Urothelium cell line (cell line): ENCODE results near the gene BMERB1.

Experiments
- DNase-seq: peaks from one replicate; pipeline ENCODE4 v3.0.0; 2011; ENCODE audit warnings: low spot score, mixed read lengths
- FAIRE-seq: peaks from 2 replicates; lab custom pipeline; 2011; peaks lifted over from hg19 to GRCh38; lab: Jason Lieb, UNC

The BMERB1 gene

GRCh38 chr16:15493466-15494180 lies 59.2 kb downstream of the BMERB1 start:
- FAIRE-seq (no peak), DNase-seq (no peak)

GRCh38 chr16:15494236-15494635 lies 59.8 kb downstream of the BMERB1 start:
- FAIRE-seq: no peak
- DNase-seq: peak; percentile 14

- no peak for DNase-seq
- FAIRE-seq: peak; percentile 46
Observed at GRCh38 chr16:15495898-15496297, 61.5 kb downstream of the BMERB1 start.

GRCh38 chr16:15498427-15499175 lies 64.2 kb downstream of the BMERB1 start:
- no peak for FAIRE-seq
- DNase-seq: no peak

- FAIRE-seq (no peak), DNase-seq (peak; percentile 85)
Observed at GRCh38 chr16:15502041-15502725, 67.8 kb downstream of the BMERB1 start.

GRCh38 chr16:15506441-15506840 lies 72.1 kb downstream of the BMERB1 start:
- DNase-seq (no peak), FAIRE-seq (no peak)

GRCh38 chr16:15507301-15507958 lies 73.0 kb downstream of the BMERB1 start:
- FAIRE-seq: no peak
- DNase-seq: no peak

GRCh38 chr16:15507959-15508627 lies 73.7 kb downstream of the BMERB1 start:
- FAIRE-seq: no peak
- DNase-seq: no peak

GRCh38 chr16:15509051-15509592 lies 74.7 kb downstream of the BMERB1 start:
- DNase-seq (no peak), FAIRE-seq (no peak)

- FAIRE-seq: no peak
- no peak for DNase-seq
Observed at GRCh38 chr16:15509593-15510535, 75.5 kb downstream of the BMERB1 start.

GRCh38 chr16:15510992-15511391 lies 76.6 kb downstream of the BMERB1 start:
- no peak for FAIRE-seq
- DNase-seq: no peak

GRCh38 chr16:15511759-15512487 lies 77.5 kb downstream of the BMERB1 start:
- FAIRE-seq (no peak), DNase-seq (no peak)

- FAIRE-seq (no peak), DNase-seq (no peak)
Observed at GRCh38 chr16:15513156-15513555, 78.8 kb downstream of the BMERB1 start.

GRCh38 chr16:15515992-15516391 lies 81.6 kb downstream of the BMERB1 start:
- DNase-seq (no peak), FAIRE-seq (no peak)

- FAIRE-seq (no peak), DNase-seq (no peak)
Observed at GRCh38 chr16:15516609-15517008, 82.2 kb downstream of the BMERB1 start.

GRCh38 chr16:15517743-15518377 lies 83.5 kb downstream of the BMERB1 start:
- FAIRE-seq (no peak), DNase-seq (no peak)

GRCh38 chr16:15518381-15519351 lies 84.3 kb downstream of the BMERB1 start:
- DNase-seq (no peak), FAIRE-seq (no peak)
